Stimulated activated CD4-positive, alpha-beta T cell treated with anti-CD3 and anti-CD28 coated beads, Interleukin-2, amount 100 ng/mL, for 24 hours (primary cell): ENCODE data around the gene ATG3.
A peak's percentile ranks its signal among the peaks of the same experiment; 100 is the strongest.
"Not testable (repeated sequence)": the region's sequence is repeated elsewhere in the genome, so short reads cannot be mapped to it uniquely, and the experiment has no call there.

ENCODE experiments used
- DNase-seq, 2 donors: peaks; one replicate each; pipeline ENCODE4 v3.0.0-alpha.2; 2020

Gene ATG3

GRCh38 chr3:112560721-112561483 is 860 bp downstream of the ATG3 start:
- DNase-seq = peak; percentile 72 to 79

GRCh38 chr3:112560307-112560706 is 1.5 kb downstream of the ATG3 start:
- DNase-seq = no peak

- no peak for DNase-seq
Measured at GRCh38 chr3:112557976-112558375, 3.8 kb downstream of the ATG3 start.

- DNase-seq = no peak
Measured at GRCh38 chr3:112555535-112556170, 6.1 kb downstream of the ATG3 start.

- DNase-seq = no peak
Measured at GRCh38 chr3:112550859-112551258, 10.9 kb downstream of the ATG3 start.

- DNase-seq = no peak
Measured at GRCh38 chr3:112546216-112546759, 15.5 kb downstream of the ATG3 start.

- DNase-seq = no peak
Measured at GRCh38 chr3:112539825-112540650, 21.7 kb downstream of the ATG3 start.

- no peak for DNase-seq
Measured at GRCh38 chr3:112531358-112531781, 30.4 kb downstream of the ATG3 start.

GRCh38 chr3:112530573-112530972 is 31.2 kb downstream of the ATG3 start:
- DNase-seq = no peak

- DNase-seq = not testable (repeated sequence)
Measured at GRCh38 chr3:112524127-112524526, 37.6 kb downstream of the ATG3 start.

- DNase-seq = no peak
Measured at GRCh38 chr3:112519424-112520001, 42.2 kb downstream of the ATG3 start.

GRCh38 chr3:112518970-112519369 is 42.8 kb downstream of the ATG3 start:
- peak in 1 of 2 donors; percentile 27 for DNase-seq

- no peak for DNase-seq
Measured at GRCh38 chr3:112514527-112515128, 47.1 kb downstream of the ATG3 start.

- DNase-seq = no peak
Measured at GRCh38 chr3:112512320-112512719, 49.4 kb downstream of the ATG3 start.

GRCh38 chr3:112508860-112509259 is 52.9 kb downstream of the ATG3 start:
- no peak for DNase-seq

- DNase-seq = no peak
Measured at GRCh38 chr3:112508261-112508660, 53.5 kb downstream of the ATG3 start.

GRCh38 chr3:112505907-112506306 is 55.9 kb downstream of the ATG3 start:
- no peak for DNase-seq

GRCh38 chr3:112504123-112504522 is 57.6 kb downstream of the ATG3 start:
- DNase-seq = no peak

GRCh38 chr3:112503304-112503972 is 58.3 kb downstream of the ATG3 start:
- DNase-seq = no peak

- DNase-seq = no peak
Measured at GRCh38 chr3:112500621-112501020, 61.1 kb downstream of the ATG3 start.

- peak; percentile 26 to 31 for DNase-seq
Measured at GRCh38 chr3:112498914-112499711, 62.6 kb downstream of the ATG3 start, which contains the start of gene BTLA. Gene BTLA (minus strand): TSS chr3:112499472. CDS start chr3:112499358, 114 bp downstream.
